H1 (cell line): Measurements from ENCODE around the gene ZFP64. TPM values are rescaled to one million over a fixed set of nuclear protein-coding genes. Genes with fewer than 3 reads are reported as not detected.

Experiments
- CTCF ChIA-PET: fragments of 300-600 bp; sonication (Branson Sonifier 250); formaldehyde crosslinking; loops from one replicate; lab custom pipeline; 2021; ENCODE audit not compliant: partially characterized antibody; lab: Charles Lee
- POLR2A ChIA-PET: fragments of 300-600 bp; sonication (Branson Sonifier 250); formaldehyde crosslinking; loops from one replicate; lab custom pipeline; 2021; ENCODE audit warnings: inconsistent platforms; ENCODE audit not compliant: partially characterized antibody; lab: Charles Lee
- DNase-seq, 2 experiments: peaks; one replicate each; pipeline versions ENCODE4 v3.0.0 to v3.0.0-alpha.2; 2010 to 2022; ENCODE audit warnings: low spot score in 2 of 2, low read depth in 1 of 2, mixed read lengths in 1 of 2
- FAIRE-seq: peaks from 2 replicates; lab custom pipeline; 2011; peaks lifted over from hg19 to GRCh38; lab: Jason Lieb, UNC
- H2AFZ ChIP-seq: 2 replicates; pipeline ENCODE4 v1.8.1; 2012; ENCODE audit warnings: low read length, inconsistent platforms
- H2AK5ac ChIP-seq: 2 replicates; pipeline ENCODE4 v1.6.1; 2013; ENCODE audit warnings: low read depth, low read length
- H2BK120ac ChIP-seq: replicated peaks from 2 replicates; pipeline ENCODE3; 2013; ENCODE audit warnings: low read depth, low read length, inconsistent platforms
- H2BK12ac ChIP-seq: 2 replicates; pipeline ENCODE4 v1.6.1; 2013; ENCODE audit warnings: low read depth, low read length
- H2BK15ac ChIP-seq: 2 replicates; pipeline ENCODE4 v1.6.1; 2013; ENCODE audit warnings: low read length
- H2BK20ac ChIP-seq: 2 replicates; pipeline ENCODE4 v1.6.1; 2013; ENCODE audit warnings: low read length
- H2BK5ac ChIP-seq: 2 replicates; pipeline ENCODE4 v1.6.1; 2013; ENCODE audit warnings: low read depth, low read length
- H3K14ac ChIP-seq: 2 replicates; pipeline ENCODE4 v1.6.1; 2013; ENCODE audit warnings: inconsistent platforms; ENCODE audit not compliant: insufficient read length
- H3K18ac ChIP-seq: 2 replicates; pipeline ENCODE4 v1.6.1; 2013; ENCODE audit warnings: low read length; ENCODE audit errors: extremely low read depth
- H3K23ac ChIP-seq: 2 replicates; pipeline ENCODE4 v1.6.1; 2013; ENCODE audit warnings: inconsistent platforms; ENCODE audit not compliant: insufficient read length
- H3K23me2 ChIP-seq: 2 replicates; pipeline ENCODE4 v1.6.1; 2013; ENCODE audit warnings: low read depth, low read length
- H3K27ac ChIP-seq: 2 replicates; pipeline ENCODE4 v1.6.1; 2011; ENCODE audit warnings: low read depth, low read length, inconsistent platforms
- H3K27me3 ChIP-seq, 4 experiments: replicated peaks in 1 of 4; 1 replicate in 1 of 4; 2 replicates in 3 of 4; pipeline versions ENCODE4 v1.6.1 to v1.8.1; 2011 to 2013; ENCODE audit warnings: low read length in 3 of 4, mild to moderate bottlenecking in 3 of 4, inconsistent platforms in 2 of 4, mixed read lengths in 2 of 4, moderate library complexity in 1 of 4; ENCODE audit not compliant: control insufficient read depth in 3 of 4, insufficient read depth in 3 of 4; ENCODE audit errors: extremely low read depth in 1 of 4
- H3K36me3 ChIP-seq, 4 experiments: 2 replicates each; pipeline versions ENCODE4 v1.6.1 to v1.8.1; 2011 to 2013; ENCODE audit warnings: mild to moderate bottlenecking in 4 of 4, low read length in 3 of 4, moderate library complexity in 2 of 4, control low read depth in 1 of 4, inconsistent platforms in 1 of 4; ENCODE audit not compliant: insufficient read depth in 4 of 4, control insufficient read depth in 2 of 4
- H3K4ac ChIP-seq: replicated peaks from 2 replicates; pipeline ENCODE3; 2013; ENCODE audit warnings: low read length, low read depth, mixed read lengths, inconsistent platforms; ENCODE audit not compliant: insufficient read length
- H3K4me1 ChIP-seq, 4 experiments: replicated peaks in 1 of 4; 1 replicate in 1 of 4; 2 replicates in 3 of 4; pipeline versions ENCODE4 v1.6.1 to v1.8.1; 2011 to 2013; ENCODE audit warnings: low read length in 3 of 4, inconsistent platforms in 2 of 4, mixed read lengths in 1 of 4; ENCODE audit not compliant: insufficient read depth in 4 of 4, control insufficient read depth in 3 of 4
- H3K4me2 ChIP-seq, 2 experiments: 2 replicates each; pipeline versions ENCODE4 v1.6.1 to v1.8.1; 2011 to 2013; ENCODE audit warnings: low read depth in 2 of 2, low read length in 2 of 2, control low read depth in 1 of 2, inconsistent platforms in 1 of 2, mild to moderate bottlenecking in 1 of 2; ENCODE audit not compliant: insufficient read depth in 1 of 2
- H3K4me3 ChIP-seq, 4 experiments: fragments of 200-600, 300-600 bp in 1 of 4; sonication (generic), shearing (Covaris generic), sonication (Bioruptor Twin) in 1 of 4; 2 replicates each; pipeline versions ENCODE4 v1.5.1 to v1.8.1; 2011 to 2016; ENCODE audit warnings: low read length in 4 of 4, low read depth in 3 of 4, control low read depth in 2 of 4, inconsistent platforms in 2 of 4, mild to moderate bottlenecking in 2 of 4, mixed read lengths in 1 of 4, moderate library complexity in 1 of 4; ENCODE audit not compliant: insufficient read depth in 2 of 4; ENCODE audit errors: extremely low read depth in 1 of 4
- H3K56ac ChIP-seq: replicated peaks from 2 replicates; pipeline ENCODE3; 2013; ENCODE audit warnings: low read depth, mild to moderate bottlenecking, mixed read lengths, low read length, inconsistent platforms; ENCODE audit not compliant: insufficient read length
- H3K79me1 ChIP-seq: 2 replicates; pipeline ENCODE4 v1.6.1; 2013; ENCODE audit warnings: low read depth, low read length, control low read depth
- H3K79me2 ChIP-seq, 2 experiments: 2 replicates each; pipeline versions ENCODE4 v1.6.1 to v1.8.1; 2012 to 2013; ENCODE audit warnings: low read length in 2 of 2, mild to moderate bottlenecking in 2 of 2, inconsistent platforms in 1 of 2; ENCODE audit not compliant: insufficient read depth in 2 of 2, control insufficient read depth in 1 of 2
- H3K9ac ChIP-seq, 4 experiments: replicated peaks in 1 of 4; 1 replicate in 1 of 4; 2 replicates in 3 of 4; pipeline versions ENCODE4 v1.6.1 to v1.8.1; 2011 to 2013; ENCODE audit warnings: low read depth in 3 of 4, low read length in 3 of 4, control low read depth in 2 of 4, mild to moderate bottlenecking in 2 of 4, moderate library complexity in 2 of 4, inconsistent platforms in 1 of 4; ENCODE audit errors: extremely low read depth in 1 of 4
- H3K9me3 ChIP-seq, 2 experiments: 2 replicates each; pipeline versions ENCODE4 v1.6.1 to v1.8.1; 2012 to 2013; ENCODE audit warnings: mild to moderate bottlenecking in 2 of 2, moderate library complexity in 2 of 2, control low read depth in 1 of 2, inconsistent platforms in 1 of 2, low read depth in 1 of 2, low read length in 1 of 2, mixed read lengths in 1 of 2; ENCODE audit not compliant: insufficient read depth in 2 of 2
- H4K20me1 ChIP-seq, 2 experiments: replicated peaks in 1 of 2; 2 replicates each; pipeline versions ENCODE3 to v1.8.1; 2011 to 2013; ENCODE audit warnings: inconsistent platforms in 2 of 2, low read length in 2 of 2, mild to moderate bottlenecking in 1 of 2; ENCODE audit not compliant: insufficient read depth in 2 of 2, control insufficient read depth in 1 of 2
- H4K5ac ChIP-seq: 2 replicates; pipeline ENCODE4 v1.6.1; 2013; ENCODE audit warnings: low read length, low read depth, mixed read lengths, inconsistent platforms; ENCODE audit not compliant: insufficient read length
- H4K8ac ChIP-seq: 2 replicates; pipeline ENCODE4 v1.8.0; 2013; ENCODE audit warnings: mild to moderate bottlenecking, moderate library complexity, low read length, inconsistent platforms; ENCODE audit not compliant: insufficient read depth; ENCODE audit errors: extremely low read depth
- H4K91ac ChIP-seq: replicated peaks from 2 replicates; pipeline ENCODE3; 2013; ENCODE audit warnings: low read length, mixed read lengths, inconsistent platforms; ENCODE audit not compliant: insufficient read length
- ASH2L ChIP-seq: fragments of 200-600, 300-600 bp; sonication (generic); IDR thresholded peaks from one replicate; pipeline ENCODE4 v1.7.1; 2017; ENCODE audit warnings: low read length
- CTBP2 ChIP-seq: IDR thresholded peaks from 2 replicates; pipeline ENCODE4 v1.7.0; 2011; ENCODE audit warnings: borderline replicate concordance, mild to moderate bottlenecking, moderate library complexity, mixed read lengths, low read length; ENCODE audit not compliant: insufficient read depth, insufficient read length
- POU5F1 ChIP-seq: IDR thresholded peaks from 2 replicates; pipeline ENCODE4 v1.6.1; 2011; ENCODE audit warnings: low read depth, mild to moderate bottlenecking, low read length, moderate library complexity
- SP1 ChIP-seq: IDR thresholded peaks from 2 replicates; pipeline ENCODE4 v1.6.1; 2011; ENCODE audit warnings: low read depth, low read length
- WGBS, 2 experiments: shearing (Covaris generic) in 1 of 2; methylation state at CpG; one replicate each; pipeline versions ENCODE4 v1.1.6 to v1.1.7; 2013 to 2015; ENCODE audit warnings: low lambda C conversion rate in 2 of 2, mixed read lengths in 2 of 2, inconsistent platforms in 1 of 2, low coverage in 1 of 2, missing lambda C conversion rate in 1 of 2; ENCODE audit not compliant: insufficient replicate concordance in 2 of 2, insufficient coverage in 1 of 2, insufficient read length in 1 of 2; ENCODE audit errors: extremely low coverage in 1 of 2, missing lambda C conversion rate in 1 of 2; 5-methylcytosine and 5-hydroxymethylcytosine counted together
- polyA plus RNA-seq, 7 experiments: library from polyadenylated mRNA; depleted of rRNA in 3 of 7; stranded (reverse) in 5 of 7; unstranded in 2 of 7; fragments of >200 nt in 5 of 7; fragments of 200-250 nt in 2 of 7; gene quantifications; 1 replicate in 5 of 7; 2 replicates in 1 of 7; 4 replicates in 1 of 7; pipeline versions ENCODE4 v1.2.1 to v1.2.3, GENCODE V29; 2011 to 2013; ENCODE audit warnings: missing spikeins in 2 of 7, mixed read lengths in 2 of 7
- total RNA-seq: library from RNA; stranded (reverse); fragmentation: NEBNext Ultra II Directional; extraction: Animal tissue kit (Norgen Biotek cat#: 25700); gene quantifications from 2 replicates; pipeline ENCODE4 v1.2.1, GENCODE V29; 2021

Gene ZFP64
- total and polyA plus RNA-seq, 2 of the 8 experiments (the other 6 are each of a cell fraction or from before 2014, with no cell fraction given) = 25.3 to 43.7 TPM

DNA sequence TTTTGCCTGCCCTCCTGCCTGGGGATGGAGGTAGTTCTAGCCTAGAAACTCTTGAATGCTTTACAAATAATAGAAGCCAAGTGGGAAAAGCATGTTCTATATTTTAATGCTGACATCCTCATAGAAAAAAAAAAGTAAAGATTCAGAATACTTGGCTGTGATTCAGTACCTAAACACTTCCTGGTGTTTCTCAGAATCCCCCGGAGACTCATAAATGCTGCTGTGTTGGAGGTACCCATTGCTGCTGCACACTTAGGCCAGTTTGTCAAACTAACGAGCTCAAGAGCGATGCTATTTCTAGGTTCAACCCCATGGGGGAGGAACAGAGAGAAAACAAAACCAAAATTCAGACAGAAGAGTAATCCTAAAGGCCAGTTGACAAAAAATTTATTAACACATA is 38.8 kb upstream of the ZFP64 start:
- Histone ChIP-seq H3K9ac (no peak overlapping the region), H3K23ac (no peak overlapping the region), H3K4me2 (no peak overlapping the region)

More for the DNA sequence above, 38.8 kb upstream of the ZFP64 start:
- no peaks in the 10 kb centered on the region for H3K79me1 ChIP-seq
- no peaks in the 10 kb centered on the region for H3K4me1 ChIP-seq
- no peaks in the 10 kb centered on the region for H3K36me3 ChIP-seq
- DNase-seq = no peak
- H2BK15ac ChIP-seq = no peak overlapping the region
- no peak overlapping the region for H2BK120ac ChIP-seq
- ChIA-PET POLR2A (interaction anchor here (0.7 kb wide), 1 partner anchor 19 kb away, joined by 3 read pairs; no protein-coding TSS in a partner anchor), CTCF (interaction anchor here (0.9 to 1.8 kb wide), 2 partner anchors 10 to 14 kb away, joined by 3 read pairs; no protein-coding TSS in a partner anchor)
- no peaks in the 10 kb centered on the region for H3K23me2 ChIP-seq
- H3K79me2 ChIP-seq = no peaks in the 10 kb centered on the region
- no peak overlapping the region for H4K8ac ChIP-seq
- H3K4me3 ChIP-seq = no peak overlapping the region
- no peak for FAIRE-seq
- TF ChIP-seq SP1 (no peak), POU5F1 (no peak), ASH2L (no peak), CTBP2 (no peak)
- no peak overlapping the region for H3K14ac ChIP-seq
- H3K56ac ChIP-seq = no peak overlapping the region
- H3K27ac ChIP-seq = no peak overlapping the region
- no peaks in the 10 kb centered on the region for H4K20me1 ChIP-seq
- no peak overlapping the region for H4K5ac ChIP-seq
- H3K9me3 ChIP-seq = no peaks in the 10 kb centered on the region
- H2AK5ac ChIP-seq = no peak overlapping the region
- no peak overlapping the region for H2BK12ac ChIP-seq
- no peak overlapping the region for H2AFZ ChIP-seq
- H3K4ac ChIP-seq = no peak overlapping the region
- H2BK5ac ChIP-seq = no peak overlapping the region
- no peak overlapping the region for H3K18ac ChIP-seq
- WGBS, 2 experiments = 92% methylated on average over 3 of the region's 3 CpGs; no CpG with 5 or more reads in 1 of the 2 experiments
- no peak overlapping the region for H4K91ac ChIP-seq
- no peak overlapping the region for H2BK20ac ChIP-seq
- no peaks in the 10 kb centered on the region for H3K27me3 ChIP-seq
